ENCODE measurements around the gene MAMDC2.

GRCh38 chr9:70217029-70217428 is 173.4 kb downstream of the MAMDC2 start:
- TF ChIP-seq CTCF (conservative IDR thresholded peaks at IDR 0.05; ENCODE audit: low read length) (no peak), EZH2phosphoT487 (IDR thresholded peaks at IDR 0.05; ENCODE audit: borderline replicate concordance) (no peak)
